Astrocyte of the hippocampus (primary cell): ENCODE measurements around the gene MTMR10.

Experiments used
- DNase-seq: peaks from one replicate; pipeline ENCODE4 v3.0.0; 2011; ENCODE audit warnings: low read depth, low spot score

MTMR10 gene

GRCh38 chr15:30991255-30992235 lies at the start of gene MTMR10:
Gene MTMR10, minus strand, starts transcription at chr15:30991628. Its CDS starts 122 bp downstream, at chr15:30991506.
- DNase-seq: peak; percentile 92

- DNase-seq: no peak
Observed at GRCh38 chr15:31040611-31041010, 49.2 kb upstream of the MTMR10 start.

GRCh38 chr15:31039961-31040360 lies 48.5 kb upstream of the MTMR10 start:
- DNase-seq: no peak

- DNase-seq: no peak
Observed at GRCh38 chr15:31037731-31038477, 46.5 kb upstream of the MTMR10 start.

- no peak for DNase-seq
Observed at GRCh38 chr15:31036783-31037182, 45.4 kb upstream of the MTMR10 start.

GRCh38 chr15:31035610-31036009 lies 44.2 kb upstream of the MTMR10 start:
- DNase-seq: no peak

- no peak for DNase-seq
Observed at GRCh38 chr15:31034152-31034551, 42.7 kb upstream of the MTMR10 start.

GRCh38 chr15:31032961-31033371 lies 41.5 kb upstream of the MTMR10 start:
- peak; percentile 17 for DNase-seq

- no peak for DNase-seq
Observed at GRCh38 chr15:31031471-31032067, 40.1 kb upstream of the MTMR10 start.

- DNase-seq: no peak
Observed at GRCh38 chr15:31027910-31028578, 36.6 kb upstream of the MTMR10 start.

- no peak for DNase-seq
Observed at GRCh38 chr15:31025996-31026395, 34.6 kb upstream of the MTMR10 start.

GRCh38 chr15:31024979-31025378 lies 33.6 kb upstream of the MTMR10 start:
- DNase-seq: peak; percentile 29

- DNase-seq: peak; percentile 97
Observed at GRCh38 chr15:31024330-31024729, 32.9 kb upstream of the MTMR10 start.

- no peak for DNase-seq
Observed at GRCh38 chr15:31023841-31024240, 32.4 kb upstream of the MTMR10 start.

- DNase-seq: no peak
Observed at GRCh38 chr15:31021067-31021665, 29.7 kb upstream of the MTMR10 start.

- peak; percentile 35 for DNase-seq
Observed at GRCh38 chr15:31020542-31020941, 29.1 kb upstream of the MTMR10 start.

GRCh38 chr15:31019986-31020385 lies 28.6 kb upstream of the MTMR10 start:
- peak; percentile 35 for DNase-seq

GRCh38 chr15:31017311-31017710 lies 25.9 kb upstream of the MTMR10 start:
- no peak for DNase-seq

- peak; percentile 36 for DNase-seq
Observed at GRCh38 chr15:31016446-31016915, 25.1 kb upstream of the MTMR10 start.

- DNase-seq: no peak
Observed at GRCh38 chr15:31014608-31014925, 23.1 kb upstream of the MTMR10 start.
